ENCODE data around the gene NBEAL2. TPM values are rescaled to one million over a fixed set of nuclear protein-coding genes. Genes with fewer than 3 reads are reported as not detected.
A peak's percentile ranks its signal among the peaks of the same experiment; 100 is the strongest.

NBEAL2 gene
- total RNA-seq, 1 experiment from 2014 or later, result 2.0 TPM

- Histone ChIP-seq H3K4me3 (no peak overlapping the region), H3K27me3 (replicated peaks) (no peaks in the 10 kb centered on the region), H3K4me1 (replicated peaks) (peaks cover 33% of the 10 kb centered on the region), H3K36me3 (peaks cover 63% of the 10 kb centered on the region), H3K27ac (no peak overlapping the region), H3K9me3 (replicated peaks) (no peaks in the 10 kb centered on the region)
- DNase-seq (ENCODE audit: low read depth in 1 of 2, low spot score in 2 of 2), result no peak
Observed at GRCh38 chr3:46938118-46938517, 41.3 kb upstream of the NBEAL2 start.

- DNase-seq (ENCODE audit: low read depth in 1 of 2, low spot score in 2 of 2), result no peak
- Histone ChIP-seq H3K9me3 (replicated peaks) (no peaks in the 10 kb centered on the region), H3K27me3 (replicated peaks) (no peaks in the 10 kb centered on the region), H3K4me1 (replicated peaks) (peaks cover 37% of the 10 kb centered on the region), H3K27ac (no peak overlapping the region), H3K4me3 (no peak overlapping the region), H3K36me3 (peaks cover 54% of the 10 kb centered on the region)
Observed at GRCh38 chr3:46939578-46940445, 39.7 kb upstream of the NBEAL2 start.

GRCh38 chr3:46942076-46942475 lies 37.4 kb upstream of the NBEAL2 start:
- H3K4me3 ChIP-seq, result no peak overlapping the region
- H3K27ac ChIP-seq, result no peak overlapping the region
- peaks cover 20% of the 10 kb centered on the region for H3K4me1 ChIP-seq (replicated peaks)
- H3K9me3 ChIP-seq (replicated peaks), result no peaks in the 10 kb centered on the region
- peaks cover 49% of the 10 kb centered on the region for H3K36me3 ChIP-seq
- no peaks in the 10 kb centered on the region for H3K27me3 ChIP-seq (replicated peaks)
- DNase-seq (ENCODE audit: low read depth in 1 of 2, low spot score in 2 of 2), result no peak

DNA sequence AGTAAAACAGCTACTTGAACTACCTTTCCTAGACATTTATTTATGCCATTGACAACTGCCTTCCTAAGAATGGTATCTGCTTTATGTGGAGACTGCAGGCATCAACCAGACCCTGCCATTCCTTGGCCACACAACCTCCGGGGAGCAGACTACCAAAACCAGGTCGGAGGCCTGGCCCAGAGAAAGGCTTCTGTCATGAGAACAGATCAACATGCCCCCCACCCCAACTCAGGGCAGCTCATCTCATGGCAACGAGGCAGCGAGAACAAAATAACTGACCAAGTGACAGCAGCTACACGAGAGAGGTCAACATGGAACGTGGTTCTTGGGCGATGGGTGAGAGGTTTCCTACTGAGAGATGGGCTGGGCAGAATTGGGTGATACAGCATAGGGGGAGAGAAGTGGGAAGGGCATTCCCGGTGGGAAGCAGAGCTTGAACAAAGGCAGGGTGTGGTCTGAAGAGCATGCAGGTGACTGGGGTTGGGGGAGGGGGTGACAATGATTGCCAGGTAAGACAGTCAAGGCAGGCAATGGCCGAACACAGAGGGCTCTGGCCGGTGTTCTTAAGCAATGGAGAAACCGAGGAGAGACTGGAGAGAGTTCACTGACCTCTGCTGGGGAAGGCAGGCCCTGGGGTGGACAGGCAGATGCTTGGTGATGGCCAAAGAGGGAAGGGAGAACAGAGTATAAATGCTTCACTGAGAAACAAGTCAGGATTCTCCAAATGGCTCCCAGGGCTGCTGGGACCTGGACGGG lies 36.8 kb upstream of the NBEAL2 start:
- no peak for DNase-seq (ENCODE audit: low read depth in 1 of 2, low spot score in 2 of 2)
- Histone ChIP-seq H3K4me1 (replicated peaks) (peaks cover 24% of the 10 kb centered on the region), H3K9me3 (replicated peaks) (no peaks in the 10 kb centered on the region), H3K27me3 (replicated peaks) (no peaks in the 10 kb centered on the region), H3K36me3 (peaks cover 43% of the 10 kb centered on the region), H3K27ac (no peak overlapping the region), H3K4me3 (no peak overlapping the region)

GRCh38 chr3:46943237-46944187 lies 36.0 kb upstream of the NBEAL2 start:
- DNase-seq (ENCODE audit: low read depth in 1 of 2, low spot score in 2 of 2), result no peak
- H3K9me3 ChIP-seq (replicated peaks), result no peaks in the 10 kb centered on the region
- H3K4me3 ChIP-seq, result no peak overlapping the region
- no peak overlapping the region for H3K27ac ChIP-seq
- H3K4me1 ChIP-seq (replicated peaks), result peaks cover 33% of the 10 kb centered on the region
- peaks cover 48% of the 10 kb centered on the region for H3K36me3 ChIP-seq
- H3K27me3 ChIP-seq (replicated peaks), result no peaks in the 10 kb centered on the region

- no peak for DNase-seq (ENCODE audit: low read depth in 1 of 2, low spot score in 2 of 2)
- H3K4me3 ChIP-seq, result no peak overlapping the region
- peaks cover 42% of the 10 kb centered on the region for H3K36me3 ChIP-seq
- no peaks in the 10 kb centered on the region for H3K27me3 ChIP-seq (replicated peaks)
- peaks cover 38% of the 10 kb centered on the region for H3K4me1 ChIP-seq (replicated peaks)
- H3K27ac ChIP-seq, result no peak overlapping the region
- H3K9me3 ChIP-seq (replicated peaks), result no peaks in the 10 kb centered on the region
Observed at GRCh38 chr3:46944191-46944590, 35.3 kb upstream of the NBEAL2 start.

DNA sequence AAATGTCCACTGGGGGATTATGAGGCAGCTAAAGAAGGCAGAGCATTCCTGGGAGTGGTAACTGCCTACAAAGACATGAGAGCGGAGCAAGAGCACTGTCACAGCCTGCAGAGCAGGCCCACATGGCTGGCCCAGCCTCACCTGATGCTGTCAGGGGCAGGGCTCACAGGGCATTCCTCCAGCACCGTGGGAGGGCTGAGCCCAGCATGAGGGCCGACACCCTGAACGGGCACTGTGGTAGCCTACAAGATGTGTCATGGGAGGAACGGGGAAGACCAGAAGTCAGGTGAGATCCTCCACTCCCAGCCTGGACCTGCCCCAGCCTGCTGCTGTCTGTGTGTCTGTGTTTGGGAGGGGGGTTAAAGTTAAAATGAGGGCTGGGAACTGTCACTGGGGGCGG lies 33.0 kb upstream of the NBEAL2 start:
- no peaks in the 10 kb centered on the region for H3K9me3 ChIP-seq (replicated peaks)
- peaks cover 44% of the 10 kb centered on the region for H3K4me1 ChIP-seq (replicated peaks)
- no peak overlapping the region for H3K4me3 ChIP-seq
- H3K27ac ChIP-seq, result no peak overlapping the region
- DNase-seq (ENCODE audit: low read depth in 1 of 2, low spot score in 2 of 2), result no peak
- no peaks in the 10 kb centered on the region for H3K27me3 ChIP-seq (replicated peaks)
- peaks cover 26% of the 10 kb centered on the region for H3K36me3 ChIP-seq

- peaks cover 44% of the 10 kb centered on the region for H3K4me1 ChIP-seq (replicated peaks)
- H3K4me3 ChIP-seq, result no peak overlapping the region
- H3K27ac ChIP-seq, result no peak overlapping the region
- H3K9me3 ChIP-seq (replicated peaks), result no peaks in the 10 kb centered on the region
- DNase-seq (ENCODE audit: low read depth in 1 of 2, low spot score in 2 of 2), result peak in 1 of 2 experiments; percentile 60
- peaks cover 24% of the 10 kb centered on the region for H3K36me3 ChIP-seq
- H3K27me3 ChIP-seq (replicated peaks), result no peaks in the 10 kb centered on the region
Observed at GRCh38 chr3:46946856-46947545, 32.5 kb upstream of the NBEAL2 start.

DNA sequence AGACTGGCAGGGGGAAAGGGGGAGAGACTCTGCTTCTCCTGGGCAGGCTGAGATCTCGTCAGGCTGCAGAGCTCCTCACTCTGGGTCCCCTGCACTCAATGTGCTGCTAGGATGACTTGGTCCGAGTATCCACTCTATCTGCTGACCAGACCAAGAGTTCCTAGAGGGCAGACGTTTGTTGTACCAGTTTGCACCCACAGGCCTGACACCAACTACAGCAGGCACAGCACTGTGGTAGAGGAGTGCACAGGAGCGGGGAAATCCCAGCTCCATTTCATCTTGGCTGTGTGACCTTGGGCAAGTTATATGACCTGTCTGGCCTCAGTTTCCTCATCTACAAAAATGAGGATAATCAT lies 31.9 kb upstream of the NBEAL2 start:
- no peaks in the 10 kb centered on the region for H3K9me3 ChIP-seq (replicated peaks)
- H3K27ac ChIP-seq, result no peak overlapping the region
- DNase-seq (ENCODE audit: low read depth in 1 of 2, low spot score in 2 of 2), result no peak
- H3K36me3 ChIP-seq, result peaks cover 22% of the 10 kb centered on the region
- H3K27me3 ChIP-seq (replicated peaks), result no peaks in the 10 kb centered on the region
- no peak overlapping the region for H3K4me3 ChIP-seq
- peaks cover 44% of the 10 kb centered on the region for H3K4me1 ChIP-seq (replicated peaks)

GRCh38 chr3:46947981-46948791 lies 31.3 kb upstream of the NBEAL2 start:
- Histone ChIP-seq H3K9me3 (replicated peaks) (no peaks in the 10 kb centered on the region), H3K4me3 (no peak overlapping the region), H3K27ac (no peak overlapping the region), H3K27me3 (replicated peaks) (no peaks in the 10 kb centered on the region), H3K4me1 (replicated peaks) (peaks cover 44% of the 10 kb centered on the region), H3K36me3 (peaks cover 22% of the 10 kb centered on the region)
- no peak for DNase-seq (ENCODE audit: low read depth in 1 of 2, low spot score in 2 of 2)

GRCh38 chr3:46948830-46949671 lies 30.4 kb upstream of the NBEAL2 start:
- no peaks in the 10 kb centered on the region for H3K27me3 ChIP-seq (replicated peaks)
- no peaks in the 10 kb centered on the region for H3K9me3 ChIP-seq (replicated peaks)
- DNase-seq (ENCODE audit: low read depth in 1 of 2, low spot score in 2 of 2), result no peak
- peaks cover 22% of the 10 kb centered on the region for H3K36me3 ChIP-seq
- no peak overlapping the region for H3K27ac ChIP-seq
- peaks cover 37% of the 10 kb centered on the region for H3K4me1 ChIP-seq (replicated peaks)
- no peak overlapping the region for H3K4me3 ChIP-seq

- DNase-seq (ENCODE audit: low read depth in 1 of 2, low spot score in 2 of 2), result no peak
- H3K9me3 ChIP-seq (replicated peaks), result no peaks in the 10 kb centered on the region
- peaks cover 22% of the 10 kb centered on the region for H3K36me3 ChIP-seq
- H3K4me3 ChIP-seq, result no peak overlapping the region
- peaks cover 29% of the 10 kb centered on the region for H3K4me1 ChIP-seq (replicated peaks)
- no peak overlapping the region for H3K27ac ChIP-seq
- no peaks in the 10 kb centered on the region for H3K27me3 ChIP-seq (replicated peaks)
Observed at GRCh38 chr3:46950177-46950576, 29.3 kb upstream of the NBEAL2 start.

Data from SJSA1 (cell line).